ENCODE measurements around the gene SP8.

- no peak for TF ChIP-seq POLR2A (IDR thresholded peaks at IDR 0.05)
- no peak for TF ChIP-seq CTCF (IDR thresholded peaks at IDR 0.05)
- no peak for TF ChIP-seq EP300 (IDR thresholded peaks at IDR 0.05)
Measured at GRCh38 chr7:20742913-20743312, 43.8 kb downstream of the SP8 start.

Measured in ovary (tissue), 3 donors.